GM12892 (cell line): ENCODE results near the gene PRDM5.
"Not testable (repeated sequence)": the region's sequence is repeated elsewhere in the genome, so short reads cannot be mapped to it uniquely, and the experiment has no call there.

Experiments used
- DNase-seq: peaks from one replicate; pipeline ENCODE4 v3.0.0; 2011; ENCODE audit not compliant: insufficient read length
- FAIRE-seq: peaks from 2 replicates; lab custom pipeline; 2011; peaks lifted over from hg19 to GRCh38; lab: Jason Lieb, UNC
- POLR2A ChIP-seq: IDR thresholded peaks from 2 replicates; pipeline ENCODE4 v1.6.1; 2011; ENCODE audit warnings: low read depth, low read length, control low read depth
- POLR2AphosphoS5 ChIP-seq: IDR thresholded peaks from 2 replicates; pipeline ENCODE4 v1.6.1; 2011; ENCODE audit warnings: low read depth, low read length, control low read depth
- TAF1 ChIP-seq: IDR thresholded peaks from 2 replicates; pipeline ENCODE4 v1.6.1; 2011; ENCODE audit warnings: low read depth, mild to moderate bottlenecking, control low read depth, low read length, borderline replicate concordance

PRDM5 gene

GRCh38 chr4:120755864-120756263 lies 166.7 kb downstream of the PRDM5 start:
- DNase-seq (no peak), FAIRE-seq (no peak)
- TF ChIP-seq POLR2AphosphoS5 (no peak), TAF1 (no peak), POLR2A (no peak)

GRCh38 chr4:120754590-120754989 lies 167.9 kb downstream of the PRDM5 start:
- TF ChIP-seq TAF1 (no peak), POLR2A (no peak), POLR2AphosphoS5 (no peak)
- DNase-seq (no peak), FAIRE-seq (no peak)

DNA sequence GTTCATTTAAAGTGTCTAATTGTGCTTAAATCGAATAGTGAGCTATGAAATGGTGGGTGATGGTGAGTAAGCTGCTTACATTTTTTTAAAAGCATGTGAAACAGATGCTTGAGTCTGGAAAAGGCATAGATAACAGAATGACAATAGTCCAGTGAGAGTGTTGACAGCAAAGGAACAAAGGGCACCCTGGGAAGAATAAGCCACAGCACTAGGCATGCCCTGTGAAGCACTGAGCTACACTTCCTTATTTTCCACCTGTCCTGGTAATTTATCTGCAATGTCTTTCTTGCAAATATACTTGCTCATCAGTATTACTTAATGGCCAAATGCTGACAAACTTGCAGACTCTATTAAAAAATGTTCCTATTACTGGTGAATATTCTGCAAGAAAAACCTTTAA lies 168.7 kb downstream of the PRDM5 start:
- TF ChIP-seq TAF1, result no peak
- no peak for TF ChIP-seq POLR2A
- TF ChIP-seq POLR2AphosphoS5, result no peak
- no peak for FAIRE-seq

GRCh38 chr4:120750152-120750525 lies 172.4 kb downstream of the PRDM5 start:
- no peak for FAIRE-seq
- DNase-seq, result no peak

More for the DNA sequence above, 168.7 kb downstream of the PRDM5 start:
- no peak for DNase-seq

GRCh38 chr4:120749445-120750151 lies 172.9 kb downstream of the PRDM5 start:
- DNase-seq (no peak), FAIRE-seq (peak; percentile 87)
- TF ChIP-seq TAF1 (no peak), POLR2AphosphoS5 (no peak), POLR2A (no peak)

More at GRCh38 chr4:120750152-120750525, 172.4 kb downstream of the PRDM5 start:
- no peak for TF ChIP-seq POLR2A
- TF ChIP-seq POLR2AphosphoS5, result no peak
- TF ChIP-seq TAF1, result no peak

DNA sequence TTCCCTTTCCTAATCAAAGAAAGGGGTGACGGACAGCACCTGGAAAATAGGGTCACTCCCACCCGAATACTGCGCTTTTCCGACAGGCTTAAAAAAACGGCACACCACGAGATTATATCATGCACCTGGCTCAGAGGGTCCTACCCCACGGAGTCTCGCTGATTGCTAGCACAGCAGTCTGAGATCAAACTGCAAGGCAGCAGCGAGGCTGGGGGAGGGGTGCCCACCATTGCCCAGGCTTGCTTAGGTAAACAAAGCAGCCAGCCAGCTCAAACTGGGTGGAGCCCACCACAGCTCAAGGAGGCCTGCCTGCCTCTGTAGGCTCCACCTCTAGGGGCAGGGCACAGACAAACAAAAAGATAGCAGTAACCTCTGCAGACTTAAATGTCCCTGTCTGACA lies 180.9 kb downstream of the PRDM5 start:
- FAIRE-seq, DNase-seq: not testable (repeated sequence)

DNA sequence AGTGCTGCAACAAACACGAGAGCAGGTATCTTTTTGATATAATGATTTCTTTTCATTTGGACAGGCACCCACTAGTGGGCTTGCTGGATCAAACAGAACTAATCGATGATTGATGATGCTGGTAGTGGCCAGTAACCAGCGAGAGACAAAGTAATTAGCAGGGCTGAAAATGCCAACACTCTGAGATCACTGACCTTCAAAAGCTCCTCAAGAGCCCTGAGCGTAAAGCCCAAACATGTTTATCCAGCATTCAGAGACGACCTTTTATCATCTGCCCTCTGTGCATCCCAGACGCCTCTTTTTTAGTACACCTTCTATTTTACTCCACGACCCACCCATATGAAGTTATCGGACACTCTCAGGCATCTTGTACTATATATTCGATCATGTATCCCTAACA lies 186.2 kb downstream of the PRDM5 start:
- FAIRE-seq (peak; percentile 62), DNase-seq (no peak)
- TF ChIP-seq POLR2AphosphoS5 (no peak), POLR2A (no peak), TAF1 (no peak)

DNA sequence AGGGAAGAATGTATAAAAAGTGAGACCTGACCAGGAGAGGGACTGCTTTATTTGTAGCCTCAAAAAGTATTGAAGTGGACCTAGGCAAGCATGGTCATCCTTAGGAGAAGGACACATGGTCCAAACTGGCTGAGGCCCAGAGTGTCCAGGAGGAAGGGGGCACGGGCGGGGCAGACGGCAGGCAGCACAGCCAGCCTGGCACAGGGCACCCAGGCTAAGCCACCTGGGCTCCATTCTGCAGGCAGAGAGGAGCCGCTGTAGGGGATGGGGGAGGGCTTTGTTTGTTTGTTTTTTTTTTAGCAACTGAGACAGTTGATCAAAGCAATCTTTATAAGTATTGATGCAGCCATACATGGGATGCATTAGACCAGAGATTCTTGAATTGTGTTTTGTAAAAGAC lies 188.6 kb downstream of the PRDM5 start:
- DNase-seq (no peak), FAIRE-seq (no peak)
- TF ChIP-seq TAF1 (no peak), POLR2AphosphoS5 (no peak), POLR2A (no peak)

- no peak for DNase-seq
- no peak for FAIRE-seq
- TF ChIP-seq POLR2AphosphoS5 (no peak), POLR2A (no peak), TAF1 (no peak)
Observed at GRCh38 chr4:120733054-120733453, 189.5 kb downstream of the PRDM5 start.

DNA sequence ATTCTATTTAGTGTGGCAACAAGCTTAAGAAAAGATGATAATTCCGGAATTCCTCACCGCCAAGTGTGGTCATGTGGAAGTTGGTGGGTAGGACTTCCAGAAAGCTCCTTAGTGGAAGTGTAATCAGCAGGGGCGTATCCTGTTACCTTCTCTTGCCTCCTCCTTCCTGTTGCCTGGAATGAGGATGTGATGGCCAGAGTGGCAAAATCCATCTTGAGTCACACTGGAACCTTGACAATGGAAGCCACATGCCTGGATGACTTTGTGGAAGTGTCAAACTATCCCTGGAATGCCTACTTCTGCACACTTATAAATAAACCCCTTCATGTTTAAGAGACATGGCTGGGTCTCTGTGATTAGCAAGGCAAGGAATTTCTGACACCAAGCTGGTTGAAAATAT lies 191.0 kb downstream of the PRDM5 start:
- TF ChIP-seq POLR2A (no peak), TAF1 (no peak), POLR2AphosphoS5 (no peak)
- FAIRE-seq (no peak), DNase-seq (no peak)

DNA sequence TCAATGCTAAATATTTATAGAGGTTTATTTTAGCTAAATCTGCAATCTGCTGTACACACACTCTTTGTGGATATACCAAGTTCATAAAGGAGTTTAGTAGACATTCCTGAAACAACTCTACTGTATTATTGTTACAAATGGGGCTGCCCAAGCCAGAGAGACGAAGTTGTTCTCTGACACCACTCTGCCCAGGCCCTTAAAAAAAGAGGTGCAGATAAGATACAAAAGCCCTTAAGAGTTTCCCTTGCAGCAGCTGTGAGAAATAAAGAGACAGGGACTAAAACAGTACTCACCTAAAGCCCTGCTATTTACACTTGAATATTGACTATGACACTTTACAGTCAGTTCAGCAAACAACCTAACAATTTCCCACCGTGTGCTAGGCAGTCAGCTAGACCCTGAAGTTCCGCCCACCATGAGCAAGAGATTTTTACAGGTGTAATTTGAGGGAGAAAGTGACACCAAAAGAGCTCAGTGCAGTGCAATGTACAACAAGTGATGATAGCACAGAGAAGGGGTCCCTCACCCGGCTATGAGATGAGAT lies 191.7 kb downstream of the PRDM5 start:
- DNase-seq (no peak), FAIRE-seq (peak; percentile 36)
- no peak for TF ChIP-seq TAF1
- no peak for TF ChIP-seq POLR2A
- no peak for TF ChIP-seq POLR2AphosphoS5
